ENCODE measurements around the gene KLHL13.

The KLHL13 gene

GRCh38 chrX:118109065-118109464 lies 7.5 kb downstream of the KLHL13 start:
- no peaks in the 10 kb centered on the region for H3K4me1 ChIP-seq (ENCODE audit: control insufficient read depth, low read length)
- TF ChIP-seq EZH2phosphoT487 (IDR thresholded peaks at IDR 0.05; ENCODE audit: borderline replicate concordance, low read length): no peak
- no peak for TF ChIP-seq CTCF (IDR thresholded peaks at IDR 0.05; ENCODE audit: low read depth, low read length, poor library complexity, severe bottlenecking)
- H3K36me3 ChIP-seq (ENCODE audit: control insufficient read depth, low read length): no peaks in the 10 kb centered on the region
- no peaks in the 10 kb centered on the region for H3K79me2 ChIP-seq (ENCODE audit: control insufficient read depth, low read length)
- H3K9me2 ChIP-seq (replicated peaks; ENCODE audit: control insufficient read depth, low read length): no peaks in the 10 kb centered on the region
- H3K27ac ChIP-seq (ENCODE audit: low read depth, low read length): no peak overlapping the region
- H3K4me2 ChIP-seq (ENCODE audit: low read length): no peak overlapping the region
- H3K27me3 ChIP-seq (ENCODE audit: control insufficient read depth, low read length): no peaks in the 10 kb centered on the region
- H3K9me3 ChIP-seq (ENCODE audit: control insufficient read depth, insufficient read depth, low read length): no peaks in the 10 kb centered on the region
- no peak overlapping the region for H3K4me3 ChIP-seq (ENCODE audit: low read length)
- H4K20me1 ChIP-seq (ENCODE audit: control insufficient read depth, insufficient read depth, low read depth, low read length): no peaks in the 10 kb centered on the region
- no peaks in the 10 kb centered on the region for H3F3A ChIP-seq (ENCODE audit: control insufficient read depth, insufficient read depth)

- Histone ChIP-seq H3K36me3 (ENCODE audit: control insufficient read depth, low read length) (no peaks in the 10 kb centered on the region), H3K9me2 (replicated peaks; ENCODE audit: control insufficient read depth, low read length) (no peaks in the 10 kb centered on the region), H3K4me3 (ENCODE audit: low read length) (no peak overlapping the region), H3K79me2 (ENCODE audit: control insufficient read depth, low read length) (no peaks in the 10 kb centered on the region), H3K27ac (ENCODE audit: low read depth, low read length) (no peak overlapping the region), H3K27me3 (ENCODE audit: control insufficient read depth, low read length) (no peaks in the 10 kb centered on the region), H3K4me1 (ENCODE audit: control insufficient read depth, low read length) (no peaks in the 10 kb centered on the region), H3F3A (ENCODE audit: control insufficient read depth, insufficient read depth) (no peaks in the 10 kb centered on the region), H4K20me1 (ENCODE audit: control insufficient read depth, insufficient read depth, low read depth, low read length) (no peaks in the 10 kb centered on the region), H3K4me2 (ENCODE audit: low read length) (no peak overlapping the region), H3K9me3 (ENCODE audit: control insufficient read depth, insufficient read depth, low read length) (no peaks in the 10 kb centered on the region)
- TF ChIP-seq EZH2phosphoT487 (IDR thresholded peaks at IDR 0.05; ENCODE audit: borderline replicate concordance, low read length) (no peak), CTCF (IDR thresholded peaks at IDR 0.05; ENCODE audit: low read depth, low read length, poor library complexity, severe bottlenecking) (no peak)
Observed at GRCh38 chrX:118108304-118108703, 8.3 kb downstream of the KLHL13 start.

GRCh38 chrX:118100091-118100490 lies 16.5 kb downstream of the KLHL13 start:
- no peak overlapping the region for H3K4me3 ChIP-seq (ENCODE audit: low read length)
- H3K4me2 ChIP-seq (ENCODE audit: low read length): no peak overlapping the region
- no peaks in the 10 kb centered on the region for H3K9me3 ChIP-seq (ENCODE audit: control insufficient read depth, insufficient read depth, low read length)
- no peaks in the 10 kb centered on the region for H3K27me3 ChIP-seq (ENCODE audit: control insufficient read depth, low read length)
- no peaks in the 10 kb centered on the region for H3K9me2 ChIP-seq (replicated peaks; ENCODE audit: control insufficient read depth, low read length)
- H3K36me3 ChIP-seq (ENCODE audit: control insufficient read depth, low read length): no peaks in the 10 kb centered on the region
- no peaks in the 10 kb centered on the region for H4K20me1 ChIP-seq (ENCODE audit: control insufficient read depth, insufficient read depth, low read depth, low read length)
- H3K4me1 ChIP-seq (ENCODE audit: control insufficient read depth, low read length): no peaks in the 10 kb centered on the region
- H3F3A ChIP-seq (ENCODE audit: control insufficient read depth, insufficient read depth): no peaks in the 10 kb centered on the region
- H3K27ac ChIP-seq (ENCODE audit: low read depth, low read length): no peak overlapping the region
- H3K79me2 ChIP-seq (ENCODE audit: control insufficient read depth, low read length): no peaks in the 10 kb centered on the region
- TF ChIP-seq CTCF (IDR thresholded peaks at IDR 0.05; ENCODE audit: low read depth, low read length, poor library complexity, severe bottlenecking): no peak
- no peak for TF ChIP-seq EZH2phosphoT487 (IDR thresholded peaks at IDR 0.05; ENCODE audit: borderline replicate concordance, low read length)

DNA sequence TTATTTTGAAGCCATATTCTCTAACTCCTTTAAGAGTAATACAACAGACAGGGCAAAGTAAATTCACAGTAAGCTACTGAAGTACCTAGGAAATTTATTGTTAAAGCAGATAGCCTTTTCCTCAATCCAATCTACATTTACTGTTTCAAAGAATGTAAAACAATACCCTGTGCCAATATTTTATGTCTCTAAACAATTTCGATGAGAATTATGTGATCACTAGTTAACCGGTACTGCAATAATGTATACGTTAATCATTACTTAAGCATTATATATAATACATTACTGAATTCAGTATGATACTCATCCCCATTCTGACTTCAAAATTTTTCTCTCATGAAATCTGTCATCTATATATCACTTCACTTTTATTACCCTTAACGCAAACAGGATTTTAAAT lies 28.5 kb downstream of the KLHL13 start:
- no peak overlapping the region for H3K27ac ChIP-seq (ENCODE audit: low read depth, low read length)
- H3K9me3 ChIP-seq (ENCODE audit: control insufficient read depth, insufficient read depth, low read length): no peaks in the 10 kb centered on the region
- H4K20me1 ChIP-seq (ENCODE audit: control insufficient read depth, insufficient read depth, low read depth, low read length): no peaks in the 10 kb centered on the region
- H3K27me3 ChIP-seq (ENCODE audit: control insufficient read depth, low read length): no peaks in the 10 kb centered on the region
- no peaks in the 10 kb centered on the region for H3K36me3 ChIP-seq (ENCODE audit: control insufficient read depth, low read length)
- H3K79me2 ChIP-seq (ENCODE audit: control insufficient read depth, low read length): no peaks in the 10 kb centered on the region
- no peaks in the 10 kb centered on the region for H3F3A ChIP-seq (ENCODE audit: control insufficient read depth, insufficient read depth)
- no peaks in the 10 kb centered on the region for H3K9me2 ChIP-seq (replicated peaks; ENCODE audit: control insufficient read depth, low read length)
- TF ChIP-seq CTCF (IDR thresholded peaks at IDR 0.05; ENCODE audit: low read depth, low read length, poor library complexity, severe bottlenecking) (no peak), EZH2phosphoT487 (IDR thresholded peaks at IDR 0.05; ENCODE audit: borderline replicate concordance, low read length) (no peak)
- no peak overlapping the region for H3K4me3 ChIP-seq (ENCODE audit: low read length)
- no peaks in the 10 kb centered on the region for H3K4me1 ChIP-seq (ENCODE audit: control insufficient read depth, low read length)
- H3K4me2 ChIP-seq (ENCODE audit: low read length): no peak overlapping the region

All from DOHH2 (cell line).